KMS-11 (cell line): ENCODE data around the gene SRPX.

Experiments
- H2AFZ ChIP-seq: fragments of 200-600 bp; sonication (generic); 2 replicates; pipeline ENCODE4 v1.6.1; 2016; ENCODE audit warnings: antibody characterized with exemption, mixed run types, low read depth
- H3K27ac ChIP-seq: fragments of 200-600 bp; sonication (generic); 2 replicates; pipeline ENCODE4 v1.6.1; 2016; ENCODE audit warnings: mild to moderate bottlenecking, mixed run types
- H3K27me3 ChIP-seq: fragments of 200-600 bp; sonication (generic); 2 replicates; pipeline ENCODE4 v1.6.1; 2017; ENCODE audit warnings: mild to moderate bottlenecking, low read depth, mixed run types, moderate library complexity; ENCODE audit not compliant: insufficient read depth
- H3K36me3 ChIP-seq: fragments of 200-600 bp; sonication (generic); 2 replicates; pipeline ENCODE4 v1.6.1; 2017; ENCODE audit warnings: mild to moderate bottlenecking, mixed run types; ENCODE audit not compliant: insufficient read depth
- H3K4me1 ChIP-seq: fragments of 200-600 bp; sonication (generic); 2 replicates; pipeline ENCODE4 v1.6.1; 2016; ENCODE audit warnings: mild to moderate bottlenecking, low read depth, mixed run types; ENCODE audit not compliant: poor library complexity, severe bottlenecking
- H3K4me2 ChIP-seq: fragments of 200-600 bp; sonication (generic); 2 replicates; pipeline ENCODE4 v1.7.0; 2016; ENCODE audit warnings: mild to moderate bottlenecking, mixed run types
- H3K4me3 ChIP-seq: fragments of 200-600 bp; sonication (generic); IDR thresholded peaks from 2 replicates; pipeline ENCODE4 v1.6.1; 2017; ENCODE audit warnings: low read depth, low read length, mixed read lengths; ENCODE audit not compliant: insufficient read depth
- H3K79me2 ChIP-seq: fragments of 200-600 bp; sonication (generic); 2 replicates; pipeline ENCODE4 v1.6.1; 2016; ENCODE audit warnings: low read depth, mixed run types; ENCODE audit not compliant: insufficient read depth
- H3K9ac ChIP-seq: fragments of 200-600 bp; sonication (generic); 2 replicates; pipeline ENCODE4 v1.6.1; 2016; ENCODE audit warnings: mild to moderate bottlenecking, mixed run types
- H4K20me1 ChIP-seq: fragments of 200-600 bp; sonication (generic); 2 replicates; pipeline ENCODE4 v1.6.1; 2016; ENCODE audit warnings: mild to moderate bottlenecking, mixed run types; ENCODE audit not compliant: insufficient read depth
- TF ChIP-seq, protein P1 (sequence below): fragments of 200-600 bp; sonication (generic); conservative IDR thresholded peaks from 2 replicates; pipeline ENCODE4 v1.6.1; 2017; ENCODE audit warnings: low read depth, mild to moderate bottlenecking, antibody characterized with exemption, low read length, moderate library complexity, mixed read lengths

SRPX gene

DNA sequence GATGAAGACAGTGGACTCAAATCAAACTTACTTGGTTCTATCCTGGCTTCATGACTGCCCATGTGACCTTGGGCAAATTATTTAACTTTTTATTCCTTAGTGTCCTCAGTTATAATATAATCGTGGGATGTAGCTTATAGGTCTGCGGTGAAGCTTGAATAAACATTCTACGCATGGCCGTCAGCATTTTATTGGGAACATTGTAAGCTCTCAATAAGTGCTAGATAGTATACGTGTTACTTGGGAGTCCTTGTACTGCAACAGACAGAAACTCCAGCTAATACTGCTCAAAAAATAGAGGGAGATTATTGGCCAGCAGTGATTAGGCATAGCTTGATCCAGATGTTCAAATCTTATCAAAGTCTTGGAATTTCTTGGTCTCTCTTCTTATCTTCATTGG lies 109.5 kb downstream of the SRPX start:
- Histone ChIP-seq H3K4me1 (peaks cover 34% of the 10 kb centered on the region), H3K79me2 (no peaks in the 10 kb centered on the region), H3K4me2 (no peak overlapping the region), H3K27ac (no peak overlapping the region), H3K36me3 (no peaks in the 10 kb centered on the region), H3K4me3 (no peak overlapping the region), H3K27me3 (no peaks in the 10 kb centered on the region), H2AFZ (no peak overlapping the region), H3K9ac (no peak overlapping the region), H4K20me1 (no peaks in the 10 kb centered on the region)
- TF ChIP-seq, protein P1, sequence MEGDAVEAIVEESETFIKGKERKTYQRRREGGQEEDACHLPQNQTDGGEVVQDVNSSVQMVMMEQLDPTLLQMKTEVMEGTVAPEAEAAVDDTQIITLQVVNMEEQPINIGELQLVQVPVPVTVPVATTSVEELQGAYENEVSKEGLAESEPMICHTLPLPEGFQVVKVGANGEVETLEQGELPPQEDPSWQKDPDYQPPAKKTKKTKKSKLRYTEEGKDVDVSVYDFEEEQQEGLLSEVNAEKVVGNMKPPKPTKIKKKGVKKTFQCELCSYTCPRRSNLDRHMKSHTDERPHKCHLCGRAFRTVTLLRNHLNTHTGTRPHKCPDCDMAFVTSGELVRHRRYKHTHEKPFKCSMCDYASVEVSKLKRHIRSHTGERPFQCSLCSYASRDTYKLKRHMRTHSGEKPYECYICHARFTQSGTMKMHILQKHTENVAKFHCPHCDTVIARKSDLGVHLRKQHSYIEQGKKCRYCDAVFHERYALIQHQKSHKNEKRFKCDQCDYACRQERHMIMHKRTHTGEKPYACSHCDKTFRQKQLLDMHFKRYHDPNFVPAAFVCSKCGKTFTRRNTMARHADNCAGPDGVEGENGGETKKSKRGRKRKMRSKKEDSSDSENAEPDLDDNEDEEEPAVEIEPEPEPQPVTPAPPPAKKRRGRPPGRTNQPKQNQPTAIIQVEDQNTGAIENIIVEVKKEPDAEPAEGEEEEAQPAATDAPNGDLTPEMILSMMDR = no peak

DNA sequence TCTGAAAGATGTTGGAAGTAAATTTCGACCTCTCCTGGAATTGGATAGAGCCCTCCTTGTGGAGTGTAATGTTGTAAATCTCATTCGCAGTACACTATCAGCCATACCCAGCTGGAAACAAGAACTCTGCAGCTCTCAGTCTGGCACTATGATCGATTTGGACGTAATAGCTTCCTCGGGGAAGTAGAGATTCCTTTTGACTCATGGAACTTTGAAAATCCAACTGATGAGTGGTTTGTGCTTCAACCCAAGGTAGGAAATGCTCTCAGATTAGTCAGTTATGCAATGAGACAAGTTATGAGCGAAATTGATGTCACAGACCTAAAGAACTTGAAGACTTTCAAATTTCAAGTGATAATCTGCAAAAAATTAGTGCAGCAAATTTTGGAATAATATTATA lies 110.4 kb downstream of the SRPX start:
- no peak overlapping the region for H3K4me2 ChIP-seq
- peaks cover 41% of the 10 kb centered on the region for H3K4me1 ChIP-seq
- no peaks in the 10 kb centered on the region for H4K20me1 ChIP-seq
- no peaks in the 10 kb centered on the region for H3K27me3 ChIP-seq
- TF ChIP-seq, protein P1 = no peak
- H3K36me3 ChIP-seq = no peaks in the 10 kb centered on the region
- no peak overlapping the region for H3K9ac ChIP-seq
- no peaks in the 10 kb centered on the region for H3K79me2 ChIP-seq
- H3K4me3 ChIP-seq = no peak overlapping the region
- no peak overlapping the region for H3K27ac ChIP-seq
- H2AFZ ChIP-seq = no peak overlapping the region

GRCh38 chrX:38109042-38109898 lies 111.4 kb downstream of the SRPX start:
- Histone ChIP-seq H3K79me2 (no peaks in the 10 kb centered on the region), H3K4me3 (no peak overlapping the region), H2AFZ (no peak overlapping the region), H3K36me3 (no peaks in the 10 kb centered on the region), H4K20me1 (no peaks in the 10 kb centered on the region), H3K27ac (no peak overlapping the region), H3K9ac (no peak overlapping the region), H3K27me3 (no peaks in the 10 kb centered on the region), H3K4me1 (peaks cover 51% of the 10 kb centered on the region), H3K4me2 (no peak overlapping the region)
- TF ChIP-seq, protein P1 = no peak

- Histone ChIP-seq H4K20me1 (no peaks in the 10 kb centered on the region), H3K27me3 (no peaks in the 10 kb centered on the region), H3K4me1 (peaks cover 53% of the 10 kb centered on the region), H3K79me2 (no peaks in the 10 kb centered on the region), H3K4me2 (no peak overlapping the region), H3K9ac (no peak overlapping the region), H3K27ac (no peak overlapping the region), H3K4me3 (no peak overlapping the region), H3K36me3 (no peaks in the 10 kb centered on the region), H2AFZ (no peak overlapping the region)
- TF ChIP-seq, protein P1 = no peak
These were observed 112.3 kb downstream of the SRPX start for GRCh38 chrX:38108364-38108763.
